ENCODE measurements around the gene FAM227A. TPM values are rescaled to one million over a fixed set of nuclear protein-coding genes. Genes with fewer than 3 reads are reported as not detected.
"Not testable (repeated sequence)": the region's sequence is repeated elsewhere in the genome, so short reads cannot be mapped to it uniquely, and the experiment has no call there.

FAM227A gene
- total RNA-seq, 2 experiments from 2014 or later = 0.12 to 0.40 TPM

DNA sequence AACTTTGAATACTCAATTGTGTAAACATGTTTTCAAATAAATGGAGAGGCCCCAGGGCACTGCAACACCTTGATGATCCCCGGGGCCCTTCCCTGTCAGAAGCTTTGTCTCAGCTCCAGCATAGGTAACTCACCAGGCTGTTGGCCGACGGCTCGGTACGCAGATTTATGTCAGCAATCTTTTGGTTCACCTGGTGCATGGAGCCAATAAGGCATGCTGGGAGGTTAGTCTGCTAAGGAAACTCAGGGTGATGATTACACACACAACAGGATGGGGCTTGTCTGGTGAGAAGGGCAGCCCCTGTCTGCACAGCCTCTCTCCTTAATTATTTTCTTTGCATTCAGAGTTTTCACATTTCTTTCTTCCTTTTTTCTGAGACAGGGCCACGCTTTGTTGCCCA is 10.8 kb downstream of the FAM227A start:
- Mint-ChIP-seq H3K36me3 (no peaks in the 10 kb centered on the region), H3K9me3 (ENCODE audit: low read depth) (no peaks in the 10 kb centered on the region), H3K4me3 (no peak overlapping the region), H3K27me3 (peaks cover 3% of the 10 kb centered on the region), H3K4me1 (no peaks in the 10 kb centered on the region), H3K27ac (no peak overlapping the region)
- DNase-seq = no peak
- ATAC-seq = no peak
- CTCF ChIA-PET = no interaction called here

GRCh38 chr22:38644245-38644644 is 11.9 kb downstream of the FAM227A start:
- H3K4me3 Mint-ChIP-seq; H3K36me3 Mint-ChIP-seq; H3K27me3 Mint-ChIP-seq; H3K27ac Mint-ChIP-seq; H3K9me3 Mint-ChIP-seq (ENCODE audit: low read depth); DNase-seq; H3K4me1 Mint-ChIP-seq; CTCF ChIA-PET: not testable (repeated sequence)
- ATAC-seq = peak; percentile 57

- H3K36me3 Mint-ChIP-seq = no peaks in the 10 kb centered on the region
- CTCF ChIA-PET = no interaction called here
- no peaks in the 10 kb centered on the region for H3K27me3 Mint-ChIP-seq
- H3K4me3 Mint-ChIP-seq = no peak overlapping the region
- H3K27ac Mint-ChIP-seq = no peak overlapping the region
- DNase-seq (no peak), ATAC-seq (no peak)
- no peaks in the 10 kb centered on the region for H3K9me3 Mint-ChIP-seq (ENCODE audit: low read depth)
- no peaks in the 10 kb centered on the region for H3K4me1 Mint-ChIP-seq
Measured at GRCh38 chr22:38641476-38642040, 14.6 kb downstream of the FAM227A start.

DNA sequence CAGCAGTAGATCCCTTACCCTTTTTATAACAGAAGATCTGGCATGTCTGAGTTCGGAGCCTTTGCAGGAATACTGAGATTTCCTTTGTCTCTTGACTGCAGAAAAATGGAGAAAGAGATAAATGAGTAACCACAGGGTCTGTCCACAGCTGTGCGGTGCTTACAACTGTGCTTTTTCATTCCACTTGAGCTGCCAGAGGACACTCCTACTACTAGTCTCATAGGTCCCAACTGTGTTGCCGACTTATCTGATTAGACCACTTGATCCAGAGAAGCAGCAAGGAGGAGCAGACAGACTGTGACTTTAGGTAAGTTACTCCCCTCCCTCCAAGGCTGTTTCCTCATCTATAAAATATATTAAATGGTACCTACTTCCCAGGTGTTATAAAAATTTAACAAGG is 17.5 kb downstream of the FAM227A start:
- Mint-ChIP-seq H3K9me3 (ENCODE audit: low read depth) (no peaks in the 10 kb centered on the region), H3K4me1 (no peaks in the 10 kb centered on the region), H3K27ac (no peak overlapping the region), H3K27me3 (no peaks in the 10 kb centered on the region), H3K36me3 (no peaks in the 10 kb centered on the region), H3K4me3 (no peak overlapping the region)
- DNase-seq (no peak), ATAC-seq (no peak)
- CTCF ChIA-PET = no interaction called here

GRCh38 chr22:38638216-38638615 is 18.0 kb downstream of the FAM227A start:
- Mint-ChIP-seq H3K36me3 (no peaks in the 10 kb centered on the region), H3K27ac (no peak overlapping the region), H3K4me1 (no peaks in the 10 kb centered on the region), H3K4me3 (no peak overlapping the region), H3K27me3 (no peaks in the 10 kb centered on the region), H3K9me3 (ENCODE audit: low read depth) (no peaks in the 10 kb centered on the region)
- CTCF ChIA-PET = no interaction called here
- ATAC-seq = no peak
- no peak for DNase-seq

DNA sequence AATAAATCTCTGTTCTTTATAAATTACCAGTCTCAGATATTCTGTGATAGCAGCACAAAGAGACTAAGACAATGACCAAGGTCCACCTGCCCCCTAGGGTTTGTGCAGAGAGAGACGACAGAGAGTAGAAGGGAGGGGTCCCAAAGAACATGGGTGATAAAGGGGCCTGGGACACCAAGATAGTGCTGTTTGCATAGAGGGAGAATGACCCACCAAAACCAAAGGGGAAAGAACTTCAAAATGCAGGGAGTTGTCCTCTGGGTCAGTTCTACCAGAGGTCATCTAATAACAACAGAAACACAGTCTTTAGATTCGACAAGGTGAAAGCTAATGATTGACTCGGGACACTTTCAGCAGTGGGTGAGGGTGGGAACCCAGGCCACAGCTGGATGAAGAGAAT is 23.7 kb downstream of the FAM227A start:
- ATAC-seq (no peak), DNase-seq (no peak)
- Mint-ChIP-seq H3K4me3 (no peak overlapping the region), H3K9me3 (ENCODE audit: low read depth) (no peaks in the 10 kb centered on the region), H3K27ac (no peak overlapping the region), H3K4me1 (peaks cover 15% of the 10 kb centered on the region), H3K27me3 (no peaks in the 10 kb centered on the region), H3K36me3 (no peaks in the 10 kb centered on the region)
- CTCF ChIA-PET = no interaction called here

- peak overlapping the region; percentile 52 for H3K27ac Mint-ChIP-seq
- H3K4me3 Mint-ChIP-seq = peak overlapping the region; percentile 35
Measured at GRCh38 chr22:38631724-38632123, 24.5 kb downstream of the FAM227A start.

DNA sequence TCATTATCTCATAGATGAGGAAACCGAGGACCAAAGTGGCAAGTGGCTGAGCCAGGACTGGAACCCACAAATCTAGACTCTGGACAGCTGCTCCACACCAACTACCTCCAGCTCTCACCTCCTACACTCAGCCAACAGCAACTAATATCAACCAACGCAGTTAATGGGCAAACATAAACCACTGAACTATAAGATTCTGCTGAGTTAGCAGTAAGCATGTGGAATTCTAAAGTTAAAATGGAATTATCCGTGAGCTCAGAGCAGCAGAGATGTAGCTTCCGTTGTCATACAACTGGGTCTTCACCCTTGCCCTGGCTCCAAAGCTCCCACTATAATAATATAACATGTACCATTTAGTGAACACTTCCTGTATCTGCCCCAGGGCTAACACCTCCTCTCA is 27.1 kb downstream of the FAM227A start:
- Mint-ChIP-seq H3K4me1 (peaks cover 15% of the 10 kb centered on the region), H3K36me3 (no peaks in the 10 kb centered on the region), H3K9me3 (ENCODE audit: low read depth) (no peaks in the 10 kb centered on the region), H3K4me3 (no peak overlapping the region), H3K27me3 (no peaks in the 10 kb centered on the region), H3K27ac (no peak overlapping the region)
- DNase-seq = no peak
- ATAC-seq = no peak
- CTCF ChIA-PET = no interaction called here

More at GRCh38 chr22:38631724-38632123, 24.5 kb downstream of the FAM227A start:
- peaks cover 15% of the 10 kb centered on the region for H3K4me1 Mint-ChIP-seq
- no peaks in the 10 kb centered on the region for H3K36me3 Mint-ChIP-seq
- H3K27me3 Mint-ChIP-seq = no peaks in the 10 kb centered on the region
- ATAC-seq (peak; percentile 87), DNase-seq (peak; percentile 64)
- CTCF ChIA-PET = no interaction called here
- H3K9me3 Mint-ChIP-seq (ENCODE audit: low read depth) = no peaks in the 10 kb centered on the region

GRCh38 chr22:38628444-38628843 is 27.7 kb downstream of the FAM227A start:
- Mint-ChIP-seq H3K4me1 (peaks cover 15% of the 10 kb centered on the region), H3K4me3 (no peak overlapping the region), H3K27me3 (no peaks in the 10 kb centered on the region), H3K36me3 (no peaks in the 10 kb centered on the region), H3K9me3 (ENCODE audit: low read depth) (no peaks in the 10 kb centered on the region), H3K27ac (no peak overlapping the region)
- no peak for ATAC-seq
- CTCF ChIA-PET = no interaction called here
- no peak for DNase-seq

DNA sequence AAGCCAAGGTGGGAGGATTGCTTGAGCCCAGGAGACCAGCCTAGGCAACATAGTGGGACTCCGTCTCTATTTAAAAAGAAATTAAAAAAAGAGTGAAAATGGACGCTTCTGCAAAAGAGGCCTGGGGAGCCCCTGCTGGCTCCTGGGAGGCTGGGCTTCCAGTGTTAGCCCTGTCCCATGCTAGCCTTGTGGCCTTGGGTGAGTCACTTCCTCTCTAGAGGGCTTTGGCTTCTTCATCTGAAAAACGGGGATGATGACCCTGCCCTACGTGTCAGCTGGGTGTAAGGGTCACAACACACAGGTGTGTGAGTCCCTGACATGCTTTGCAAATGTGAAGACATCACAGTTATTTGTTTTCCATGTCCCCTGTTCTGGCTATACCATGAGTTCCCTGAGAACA is 32.8 kb downstream of the FAM227A start:
- ATAC-seq (no peak), DNase-seq (no peak)
- Mint-ChIP-seq H3K9me3 (ENCODE audit: low read depth) (no peaks in the 10 kb centered on the region), H3K4me3 (no peak overlapping the region), H3K27ac (no peak overlapping the region), H3K36me3 (no peaks in the 10 kb centered on the region), H3K27me3 (peaks cover 2% of the 10 kb centered on the region), H3K4me1 (no peaks in the 10 kb centered on the region)
- CTCF ChIA-PET = no interaction called here

GRCh38 chr22:38618682-38619081 is 37.5 kb downstream of the FAM227A start:
- no peak overlapping the region for H3K4me3 Mint-ChIP-seq

GRCh38 chr22:38618258-38618657 is 37.9 kb downstream of the FAM227A start:
- no peak overlapping the region for H3K4me3 Mint-ChIP-seq
- no peak for DNase-seq
- ATAC-seq = no peak
- H3K4me1 Mint-ChIP-seq = no peaks in the 10 kb centered on the region
- H3K9me3 Mint-ChIP-seq (ENCODE audit: low read depth) = no peaks in the 10 kb centered on the region
- H3K27ac Mint-ChIP-seq = no peak overlapping the region
- H3K36me3 Mint-ChIP-seq = no peaks in the 10 kb centered on the region
- CTCF ChIA-PET = no interaction called here
- H3K27me3 Mint-ChIP-seq = peaks cover 6% of the 10 kb centered on the region

More at GRCh38 chr22:38618682-38619081, 37.5 kb downstream of the FAM227A start:
- no peak for ATAC-seq
- Mint-ChIP-seq H3K4me1 (no peaks in the 10 kb centered on the region), H3K36me3 (no peaks in the 10 kb centered on the region), H3K27me3 (peaks cover 6% of the 10 kb centered on the region), H3K27ac (no peak overlapping the region), H3K9me3 (ENCODE audit: low read depth) (no peaks in the 10 kb centered on the region)
- CTCF ChIA-PET = no interaction called here
- no peak for DNase-seq

DNA sequence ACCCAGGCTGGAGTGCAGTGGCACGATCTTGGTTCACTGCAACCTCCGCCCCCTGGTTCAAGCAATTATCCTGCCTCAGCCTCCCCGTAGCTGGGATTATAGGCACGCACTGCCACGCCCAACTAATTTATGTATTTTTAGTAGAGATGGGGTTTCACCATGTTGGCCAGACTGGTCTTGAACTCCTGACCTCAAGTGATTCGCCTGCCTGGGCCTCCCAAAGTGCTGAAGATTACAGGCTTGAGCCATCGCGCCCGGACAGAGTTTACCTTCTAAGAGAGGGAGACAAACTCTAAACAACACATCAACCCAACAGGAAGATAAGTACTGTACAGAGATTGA is 41.2 kb downstream of the FAM227A start:
- not testable (repeated sequence) for H3K27me3 Mint-ChIP-seq; H3K9me3 Mint-ChIP-seq (ENCODE audit: low read depth); H3K4me3 Mint-ChIP-seq

DNA sequence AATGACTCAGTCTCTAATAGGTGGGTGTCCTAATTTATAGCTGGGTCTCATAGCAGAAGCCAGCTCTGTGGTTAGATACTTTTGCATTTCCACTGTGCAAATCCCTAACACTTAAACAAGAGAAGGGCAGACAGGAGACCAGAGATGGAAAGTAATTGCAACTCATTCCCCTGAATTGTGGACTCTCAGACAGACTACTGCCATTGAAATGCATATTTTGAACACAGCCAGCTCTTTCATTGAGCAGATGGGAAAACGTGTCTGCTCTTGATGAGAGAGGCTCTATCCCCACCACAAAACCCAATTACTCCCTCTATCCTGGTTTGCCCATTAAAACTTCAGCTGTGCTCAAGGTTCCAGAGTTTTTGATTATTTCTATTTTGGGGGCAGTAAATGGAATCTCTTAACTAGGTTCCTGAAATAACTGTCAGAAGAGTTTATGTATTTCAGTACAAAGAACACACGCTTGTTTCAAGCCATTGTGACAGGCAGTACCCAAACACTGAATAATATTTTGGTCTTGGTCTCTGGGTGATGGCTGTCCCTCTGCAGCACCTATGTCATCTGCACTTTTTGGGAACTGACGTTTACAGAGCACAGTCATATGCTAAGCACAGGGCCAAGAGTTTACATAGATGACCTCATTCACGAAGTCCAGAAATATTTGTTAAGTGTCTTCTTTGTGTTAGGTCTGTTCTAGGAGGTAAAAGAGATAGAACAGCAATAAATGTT is 41.7 kb downstream of the FAM227A start:
- ATAC-seq (no peak), DNase-seq (no peak)
- H3K27ac Mint-ChIP-seq = no peak overlapping the region
- H3K36me3 Mint-ChIP-seq = no peaks in the 10 kb centered on the region
- no peak overlapping the region for H3K4me3 Mint-ChIP-seq
- CTCF ChIA-PET = no interaction called here
- no peaks in the 10 kb centered on the region for H3K4me1 Mint-ChIP-seq
- no peaks in the 10 kb centered on the region for H3K9me3 Mint-ChIP-seq (ENCODE audit: low read depth)
- peaks cover 6% of the 10 kb centered on the region for H3K27me3 Mint-ChIP-seq

More for the DNA sequence above, 41.2 kb downstream of the FAM227A start:
- H3K4me1 Mint-ChIP-seq, H3K27ac Mint-ChIP-seq, ATAC-seq, DNase-seq, CTCF ChIA-PET, H3K36me3 Mint-ChIP-seq: not testable (repeated sequence)
